ENCODE data around the gene MZB1. TPM values are rescaled to one million over a fixed set of nuclear protein-coding genes. Genes with fewer than 3 reads are reported as not detected.
A peak's percentile ranks its signal among the peaks of the same experiment; 100 is the strongest.
"Not testable (repeated sequence)": the region's sequence is repeated elsewhere in the genome, so short reads cannot be mapped to it uniquely, and the experiment has no call there.

MZB1 gene
- total RNA-seq, 1 donor from 2014 or later = 1.1 TPM

DNA sequence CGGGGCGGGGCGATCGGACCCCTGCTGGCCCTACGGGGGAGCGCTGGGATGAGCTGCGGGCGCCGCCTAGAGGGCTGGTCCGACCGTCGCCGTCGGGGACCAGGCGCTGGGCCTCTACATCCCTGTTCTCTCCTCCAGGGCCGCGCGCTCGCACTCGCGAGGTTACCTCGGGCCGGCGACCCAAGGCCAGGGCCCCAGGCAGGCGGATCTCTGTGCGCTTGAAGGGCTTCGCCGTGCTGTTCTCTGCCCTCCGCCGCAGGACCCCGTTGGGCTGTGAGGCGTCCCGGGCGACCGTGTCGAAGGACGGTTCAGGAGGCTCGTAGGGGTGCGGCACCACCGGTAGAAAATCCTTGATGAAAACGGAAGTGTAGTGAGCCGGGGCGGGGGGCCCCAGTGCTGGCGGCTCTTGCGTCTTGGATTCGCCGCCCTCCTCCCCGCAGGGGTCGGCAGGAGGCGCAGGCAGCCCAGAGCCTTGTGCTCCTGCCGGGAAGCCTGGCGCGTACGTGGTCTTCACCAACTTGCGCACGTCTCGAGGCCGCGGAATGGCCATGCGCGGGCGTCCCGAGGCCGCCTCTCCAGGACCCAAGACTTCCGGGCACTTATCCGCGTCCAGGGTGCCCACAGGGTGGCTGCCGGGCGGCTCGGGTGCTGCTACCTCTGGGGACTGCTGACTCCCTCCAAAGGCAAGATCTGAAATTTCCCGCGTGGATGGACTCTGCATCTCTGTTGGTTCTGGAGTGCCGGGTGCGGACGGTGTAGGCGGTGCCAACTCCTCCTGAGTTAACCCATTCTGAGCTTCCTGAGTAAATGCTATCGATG, 3.2 kb upstream of the MZB1 start:
- peak; percentile 56 for DNase-seq (ENCODE audit: low spot score)

DNA sequence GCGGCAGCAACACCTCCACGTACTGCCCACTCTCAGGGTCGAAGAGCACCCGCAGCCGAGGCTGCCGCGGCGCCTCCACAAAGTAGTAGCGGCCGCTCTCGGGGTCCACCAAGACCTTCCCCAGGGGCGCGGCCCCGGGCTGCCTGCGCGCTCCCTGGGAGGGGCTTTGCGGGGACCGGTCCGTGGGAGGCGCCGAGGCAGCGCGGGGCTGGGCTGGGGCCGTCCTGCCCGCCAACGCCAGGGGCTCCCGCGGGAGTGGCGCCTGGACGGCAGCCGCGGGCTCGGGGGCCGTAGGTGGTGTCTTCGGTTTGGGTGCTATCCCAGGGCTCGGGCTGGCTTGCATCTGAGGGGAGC, 2.6 kb upstream of the MZB1 start:
- no peak for DNase-seq (ENCODE audit: low spot score)

DNA sequence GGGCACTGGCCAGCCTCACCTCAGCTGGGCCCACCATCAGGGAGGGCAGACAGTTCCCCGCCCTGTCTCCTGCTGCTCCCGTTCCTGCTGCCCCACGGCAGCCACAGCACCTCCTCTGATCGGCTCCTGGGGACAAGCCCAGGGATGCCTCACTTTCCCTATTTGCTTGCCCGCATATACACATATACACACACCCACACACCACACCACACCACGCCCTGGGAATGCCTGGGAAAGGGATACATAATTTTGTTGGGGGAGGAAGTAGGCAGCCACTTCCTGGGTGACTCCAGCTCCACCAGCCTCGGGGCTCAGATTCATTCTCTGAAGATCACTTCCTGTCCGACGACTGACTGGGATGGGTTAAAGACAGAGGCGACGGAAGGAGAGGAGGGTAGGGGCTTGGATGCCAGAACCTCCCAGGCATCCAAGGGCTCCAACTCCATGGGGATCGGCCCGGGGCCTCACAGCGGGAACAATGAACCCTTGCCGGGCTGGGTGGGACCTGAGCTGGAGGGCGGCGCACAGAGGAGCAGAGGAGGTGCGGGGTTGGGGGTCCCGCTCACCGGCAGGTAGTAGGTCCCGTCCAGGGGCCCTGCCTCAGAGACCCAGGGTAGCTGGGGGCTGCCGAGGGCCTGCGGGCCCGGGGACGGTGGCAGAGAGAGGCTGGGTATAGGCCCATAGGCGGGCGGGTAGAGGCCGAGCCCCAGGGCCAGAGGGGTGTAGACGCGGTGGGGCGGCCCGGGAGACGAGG, 2.0 kb upstream of the MZB1 start:
- no peak for DNase-seq (ENCODE audit: low spot score)

- DNase-seq (ENCODE audit: low spot score) = no peak
Observed at GRCh38 chr5:139390639-139391569, 1.2 kb upstream of the MZB1 start.

DNA sequence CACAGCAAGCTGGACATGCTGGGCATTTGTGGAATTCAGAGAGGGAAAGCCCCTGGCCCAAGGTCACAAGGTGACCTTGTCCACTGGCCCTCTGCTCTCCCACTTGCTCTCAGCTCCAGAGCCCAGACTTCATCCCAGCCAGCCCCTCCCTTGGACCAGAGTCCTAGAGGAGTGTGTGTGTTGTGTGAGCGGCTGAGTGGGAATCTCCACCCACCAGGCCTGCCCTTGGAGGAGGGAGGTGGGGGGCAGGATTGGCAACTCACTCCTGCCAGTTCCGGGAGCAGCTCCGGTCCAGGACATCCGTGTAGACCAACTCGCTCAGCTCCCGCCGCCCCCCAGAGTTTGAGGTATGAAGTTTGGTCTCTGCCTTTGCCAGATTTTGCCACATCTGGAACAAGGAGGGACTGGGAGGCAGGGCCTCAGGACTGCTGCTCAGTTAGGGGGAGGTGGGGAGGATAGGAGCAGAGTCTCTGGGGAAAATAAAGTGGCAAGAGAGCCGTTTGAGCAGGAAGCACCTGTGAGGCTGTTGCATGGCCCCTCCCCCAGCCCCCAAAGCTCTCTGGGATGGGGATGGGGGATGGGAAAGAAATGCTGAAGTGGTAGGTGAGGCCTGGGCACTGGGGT, 1.4 kb downstream of the MZB1 start:
- DNase-seq (ENCODE audit: low spot score) = peak; percentile 73

DNA sequence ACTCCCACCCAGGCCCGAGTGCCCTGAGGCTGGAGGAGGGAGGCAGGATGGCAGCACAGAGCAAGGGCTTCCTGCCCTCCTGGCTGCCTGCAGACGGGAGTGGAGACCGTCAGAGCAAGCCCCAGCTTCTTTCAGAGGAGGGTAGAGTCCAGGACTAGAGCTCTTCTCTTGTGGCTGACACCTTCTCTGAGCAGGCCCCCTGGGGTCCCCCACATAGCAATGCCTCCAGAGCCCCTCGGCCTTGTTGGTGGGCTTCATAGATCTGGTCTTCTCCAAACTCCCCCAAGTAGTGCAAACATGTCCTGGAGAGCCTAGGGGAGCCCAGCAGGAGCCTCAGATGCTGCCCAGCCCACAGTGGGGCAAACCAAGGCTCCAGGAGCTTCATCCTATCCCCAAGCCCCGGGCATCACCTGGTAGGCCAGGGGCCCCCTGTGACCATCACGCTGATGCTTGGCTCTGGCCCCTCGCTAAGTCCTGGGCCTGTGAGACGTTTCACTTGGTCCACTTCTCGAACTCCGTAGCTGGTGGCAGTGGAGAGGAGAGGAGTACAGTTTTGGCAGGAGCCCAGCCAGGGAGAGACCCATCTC, 2.0 kb downstream of the MZB1 start:
- DNase-seq (ENCODE audit: low spot score) = no peak

GRCh38 chr5:139386956-139387355, 2.8 kb downstream of the MZB1 start:
- not testable (repeated sequence) for DNase-seq (ENCODE audit: low spot score)

GRCh38 chr5:139386050-139386438, 3.7 kb downstream of the MZB1 start:
- DNase-seq (ENCODE audit: low spot score) = no peak

- DNase-seq (ENCODE audit: low spot score) = no peak
Observed at GRCh38 chr5:139385061-139386049, 4.4 kb downstream of the MZB1 start.

- DNase-seq (ENCODE audit: low spot score) = no peak
Observed at GRCh38 chr5:139384591-139385051, 5.1 kb downstream of the MZB1 start.

DNA sequence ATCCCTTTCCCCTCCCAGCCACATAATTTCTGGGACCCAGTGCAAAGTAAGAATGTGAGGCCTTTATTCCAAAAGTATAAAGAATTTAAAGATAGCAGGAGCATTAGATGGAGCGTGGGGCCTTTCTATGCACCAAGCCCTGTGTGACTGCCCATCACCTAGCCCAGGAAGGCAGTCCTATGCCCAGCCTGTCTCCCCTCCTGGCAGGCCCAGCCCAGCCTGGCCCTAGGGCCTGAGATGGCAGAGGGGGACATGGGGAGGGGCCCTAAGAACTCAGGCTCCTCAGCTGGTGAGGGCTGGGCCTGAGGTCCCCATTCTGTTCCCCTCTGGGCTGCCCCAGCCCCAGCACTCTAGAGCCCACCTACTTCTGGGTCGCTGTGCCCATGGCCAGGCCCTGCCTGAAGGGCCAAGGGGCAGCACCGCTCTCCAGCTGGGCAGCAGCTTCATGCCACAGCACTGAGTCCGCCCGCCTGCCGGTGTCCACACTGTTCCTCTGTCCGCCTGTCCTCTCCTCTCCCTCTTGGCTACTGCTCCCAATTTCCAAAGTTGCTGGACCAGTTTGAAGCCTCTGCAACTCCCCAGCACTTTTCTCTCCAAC, 5.6 kb downstream of the MZB1 start:
- no peak for DNase-seq (ENCODE audit: low spot score)

DNA sequence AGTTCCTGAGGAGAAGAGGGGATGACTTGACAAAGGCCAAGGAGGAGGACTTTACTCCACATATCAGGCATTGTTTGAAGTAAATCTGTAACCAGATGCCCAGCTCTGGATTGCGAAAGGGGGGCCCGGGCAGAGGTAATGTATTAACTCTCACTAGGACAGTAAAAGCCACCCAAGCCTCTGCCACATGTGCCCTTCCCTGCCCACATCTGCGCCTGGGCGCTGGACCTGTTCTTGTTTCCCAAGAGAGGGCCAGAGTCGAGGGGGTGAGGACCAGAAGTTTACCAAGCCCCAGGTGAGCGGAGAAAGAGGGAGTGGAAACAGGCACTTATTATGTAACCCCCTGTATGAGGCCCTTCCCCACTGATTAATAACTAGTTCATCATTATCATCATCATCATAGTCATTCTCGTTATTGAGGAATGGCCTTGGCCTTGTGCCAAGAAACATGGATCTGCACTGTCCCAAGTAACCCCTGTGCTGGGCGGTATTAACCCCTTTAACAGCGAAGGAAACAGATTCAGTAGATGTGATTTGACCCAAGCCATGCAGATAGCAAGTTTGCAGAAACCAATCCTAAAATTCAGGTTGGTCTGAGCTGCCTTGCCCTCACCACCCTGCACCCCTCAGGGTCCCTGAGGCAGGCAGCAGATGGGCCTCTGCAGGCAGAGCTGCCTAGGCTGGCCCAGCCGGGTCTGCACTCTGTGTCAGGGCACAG, 6.3 kb downstream of the MZB1 start, which contains the start of gene SLC23A1:
Gene SLC23A1 (minus strand): TSS at position 23 of the 718 bp plus-strand sequence. CDS start 44 bp downstream, outside the sequence.
- DNase-seq (ENCODE audit: low spot score) = peak; percentile 77

GRCh38 chr5:139382807-139383206, 6.9 kb downstream of the MZB1 start:
- no peak for DNase-seq (ENCODE audit: low spot score)

GRCh38 chr5:139381837-139382761, 7.6 kb downstream of the MZB1 start:
- no peak for DNase-seq (ENCODE audit: low spot score)

GRCh38 chr5:139379626-139380449, 9.9 kb downstream of the MZB1 start:
- no peak for DNase-seq (ENCODE audit: low spot score)

GRCh38 chr5:139378941-139379361, 10.8 kb downstream of the MZB1 start:
- DNase-seq (ENCODE audit: low spot score) = no peak

Data from mucosa of gallbladder (tissue), 1 donor.